Endodermal cell (in vitro differentiated cells): ENCODE data around the gene P2RX1. TPM values are rescaled to one million over a fixed set of nuclear protein-coding genes. Genes with fewer than 3 reads are reported as not detected.

ENCODE experiments used
- DNase-seq: peaks from one replicate; pipeline ENCODE4 v3.0.0-alpha.2; 2017
- H3K27ac ChIP-seq: 2 replicates; pipeline ENCODE4 v1.5.1; 2013; ENCODE audit warnings: mild to moderate bottlenecking, low read depth, low read length, moderate library complexity
- H3K27me3 ChIP-seq: 2 replicates; pipeline ENCODE4 v1.6.1; 2013; ENCODE audit warnings: mild to moderate bottlenecking, low read length, moderate library complexity; ENCODE audit not compliant: insufficient read depth, control insufficient read depth, poor library complexity, severe bottlenecking
- H3K36me3 ChIP-seq: 2 replicates; pipeline ENCODE4 v1.7.0; 2013; ENCODE audit warnings: mild to moderate bottlenecking, low read length, moderate library complexity; ENCODE audit not compliant: control insufficient read depth, insufficient read depth
- H3K4me1 ChIP-seq: one replicate; pipeline ENCODE4 v1.7.0; 2013; ENCODE audit warnings: low read length; ENCODE audit not compliant: control insufficient read depth, insufficient read depth
- H3K4me3 ChIP-seq: 2 replicates; pipeline ENCODE4 v1.5.1; 2013; ENCODE audit warnings: mild to moderate bottlenecking, low read length, moderate library complexity
- H3K9ac ChIP-seq: 2 replicates; pipeline ENCODE4 v1.6.1; 2013; ENCODE audit warnings: mild to moderate bottlenecking, low read length, moderate library complexity; ENCODE audit not compliant: poor library complexity, severe bottlenecking; ENCODE audit errors: extremely low read depth
- H3K9me3 ChIP-seq: 2 replicates; pipeline ENCODE4 v1.6.1; 2013; ENCODE audit warnings: mild to moderate bottlenecking, low read length, moderate library complexity; ENCODE audit not compliant: control insufficient read depth
- H3K27ac Mint-ChIP-seq: 2 replicates; pipeline ENCODE4 v1.8.0; 2020; ENCODE audit warnings: mixed read lengths
- H3K27me3 Mint-ChIP-seq: 2 replicates; pipeline ENCODE4 v1.8.0; 2021; ENCODE audit warnings: mild to moderate bottlenecking, mixed read lengths; ENCODE audit not compliant: insufficient read depth
- H3K36me3 Mint-ChIP-seq: 2 replicates; pipeline ENCODE4 v1.8.0; 2020; ENCODE audit warnings: low read depth, mixed read lengths
- H3K4me1 Mint-ChIP-seq: 2 replicates; pipeline ENCODE4 v1.8.0; 2020; ENCODE audit warnings: mixed read lengths
- H3K4me3 Mint-ChIP-seq: 2 replicates; pipeline ENCODE4 v1.8.0; 2020; ENCODE audit warnings: mild to moderate bottlenecking, moderate library complexity, mixed read lengths
- H3K9me3 Mint-ChIP-seq: 2 replicates; pipeline ENCODE4 v1.8.0; 2020; ENCODE audit warnings: mild to moderate bottlenecking, mixed read lengths
- CTCF ChIP-seq: fragments of 200-600 bp; sonication (generic); conservative IDR thresholded peaks from 2 replicates; pipeline ENCODE4 v1.5.0; 2021; ENCODE audit warnings: antibody characterized with exemption, mild to moderate bottlenecking
- WGBS, 2 experiments: methylation state at CpG; one replicate each; pipeline versions ENCODE4 v1.1.5 to v1.1.7; 2013; ENCODE audit warnings: missing lambda C conversion rate in 2 of 2, mixed read lengths in 1 of 2; ENCODE audit not compliant: insufficient coverage in 1 of 2, insufficient read length in 1 of 2; 5-methylcytosine and 5-hydroxymethylcytosine counted together
- total RNA-seq, 2 donors: library from RNA; stranded (reverse); fragmentation: NEBNext Ultra II Directional in 1 of 2; extraction: Animal tissue kit (Norgen Biotek cat#: 25700) in 1 of 2; gene quantifications; 2 replicates in 1 of 2; 3 replicates in 1 of 2; pipeline ENCODE4 v1.2.1, GENCODE V29; 2021

P2RX1 gene
- total RNA-seq, 2 donors from 2014 or later, result not detected

GRCh38 chr17:3961564-3962047 is 45.3 kb upstream of the P2RX1 start:
- no peak overlapping the region for H3K4me3 Mint-ChIP-seq
- TF ChIP-seq CTCF, result no peak
- peaks cover 11% of the 10 kb centered on the region for H3K4me1 Mint-ChIP-seq
- H3K27me3 Mint-ChIP-seq, result peaks cover 44% of the 10 kb centered on the region
- 65 to 76% methylated on average over 4 to 5 of the region's 5 CpGs for WGBS, 2 experiments
- H3K36me3 ChIP-seq, result no peaks in the 10 kb centered on the region
- H3K27ac Mint-ChIP-seq, result no peak overlapping the region
- H3K4me1 ChIP-seq, result no peaks in the 10 kb centered on the region
- DNase-seq, result no peak
- H3K36me3 Mint-ChIP-seq, result no peaks in the 10 kb centered on the region
- H3K27me3 ChIP-seq, result peaks cover 51% of the 10 kb centered on the region
- H3K9ac ChIP-seq, result no peak overlapping the region
- H3K27ac ChIP-seq, result no peak overlapping the region
- no peaks in the 10 kb centered on the region for H3K9me3 ChIP-seq
- no peaks in the 10 kb centered on the region for H3K9me3 Mint-ChIP-seq
- H3K4me3 ChIP-seq, result no peak overlapping the region

- H3K4me1 Mint-ChIP-seq, result peaks cover 16% of the 10 kb centered on the region
- Histone ChIP-seq H3K9me3 (no peaks in the 10 kb centered on the region), H3K36me3 (no peaks in the 10 kb centered on the region), H3K27ac (no peak overlapping the region), H3K4me3 (no peak overlapping the region), H3K9ac (no peak overlapping the region), H3K27me3 (peaks cover 51% of the 10 kb centered on the region), H3K4me1 (no peaks in the 10 kb centered on the region)
- no peaks in the 10 kb centered on the region for H3K36me3 Mint-ChIP-seq
- H3K27ac Mint-ChIP-seq, result no peak overlapping the region
- no peak for DNase-seq
- no peak overlapping the region for H3K4me3 Mint-ChIP-seq
- H3K9me3 Mint-ChIP-seq, result no peaks in the 10 kb centered on the region
- H3K27me3 Mint-ChIP-seq, result peaks cover 48% of the 10 kb centered on the region
- TF ChIP-seq CTCF, result no peak
- 86 to 89% methylated on average over 13 to 14 of the region's 14 CpGs for WGBS, 2 experiments
Measured at GRCh38 chr17:3960764-3961163, 44.5 kb upstream of the P2RX1 start.

GRCh38 chr17:3959921-3960601 is 43.8 kb upstream of the P2RX1 start:
- no peak for TF ChIP-seq CTCF
- Mint-ChIP-seq H3K4me1 (peaks cover 13% of the 10 kb centered on the region), H3K27me3 (peaks cover 42% of the 10 kb centered on the region), H3K27ac (no peak overlapping the region), H3K36me3 (no peaks in the 10 kb centered on the region), H3K9me3 (no peaks in the 10 kb centered on the region), H3K4me3 (no peak overlapping the region)
- no peaks in the 10 kb centered on the region for H3K36me3 ChIP-seq
- no peak overlapping the region for H3K9ac ChIP-seq
- peaks cover 46% of the 10 kb centered on the region for H3K27me3 ChIP-seq
- H3K27ac ChIP-seq, result no peak overlapping the region
- H3K9me3 ChIP-seq, result no peaks in the 10 kb centered on the region
- no peaks in the 10 kb centered on the region for H3K4me1 ChIP-seq
- WGBS, 2 experiments, result 89 to 94% methylated on average over 6 to 14 of the region's 14 CpGs
- no peak for DNase-seq
- H3K4me3 ChIP-seq, result no peak overlapping the region
